CD4-positive, alpha-beta memory T cell (primary cell): ENCODE data around the gene POLR3GL. TPM values are rescaled to one million over a fixed set of nuclear protein-coding genes. Genes with fewer than 3 reads are reported as not detected.

Experiments
- CTCF ChIA-PET: fragments of 350-600 bp; sonication (Branson Sonifier 250); formaldehyde crosslinking; loops from one replicate; lab custom pipeline; 2021; ENCODE audit warnings: inconsistent platforms; ENCODE audit not compliant: partially characterized antibody; lab: Charles Lee
- POLR2A ChIA-PET: fragments of 350-600 bp; sonication (Branson Sonifier 250); formaldehyde crosslinking; loops from one replicate; lab custom pipeline; 2021; ENCODE audit not compliant: partially characterized antibody; lab: Charles Lee
- DNase-seq, 5 donors: peaks; one replicate each; pipeline versions ENCODE4 v3.0.0 to v3.0.0-alpha.2; 2020 to 2022; ENCODE audit warnings: mixed read lengths in 1 of 5
- H3K27ac ChIP-seq: one replicate; pipeline ENCODE4 v1.7.0; 2013; ENCODE audit warnings: low read depth, low read length
- H3K27me3 ChIP-seq: 2 replicates; pipeline ENCODE4 v1.7.0; 2013; ENCODE audit warnings: mild to moderate bottlenecking, low read length, moderate library complexity; ENCODE audit not compliant: insufficient read depth
- H3K36me3 ChIP-seq: 2 replicates; pipeline ENCODE4 v1.7.0; 2013; ENCODE audit warnings: mild to moderate bottlenecking, low read length, moderate library complexity; ENCODE audit not compliant: insufficient read depth
- H3K4me1 ChIP-seq: 2 replicates; pipeline ENCODE4 v1.7.0; 2013; ENCODE audit warnings: mild to moderate bottlenecking, low read length, moderate library complexity; ENCODE audit not compliant: insufficient read depth
- H3K4me3 ChIP-seq, 2 donors: one replicate each; pipeline ENCODE4 v1.7.0; 2013; ENCODE audit warnings: low read length in 2 of 2, mild to moderate bottlenecking in 1 of 2
- H3K9me3 ChIP-seq, 2 donors: one replicate each; pipeline ENCODE4 v1.7.0; 2013; ENCODE audit warnings: low read length in 2 of 2, control low read depth in 1 of 2; ENCODE audit not compliant: control insufficient read depth in 1 of 2
- H3K27ac Mint-ChIP-seq, 7 donors: one replicate each; pipeline ENCODE4 v1.8.0; 2020 to 2021; ENCODE audit warnings: mixed read lengths in 7 of 7, mild to moderate bottlenecking in 6 of 7, inconsistent platforms in 3 of 7, moderate library complexity in 3 of 7
- H3K27me3 Mint-ChIP-seq, 2 donors: one replicate each; pipeline ENCODE4 v1.8.0; 2020 to 2021; ENCODE audit warnings: mixed read lengths in 2 of 2
- H3K36me3 Mint-ChIP-seq, 2 donors: one replicate each; pipeline ENCODE4 v1.8.0; 2020 to 2021; ENCODE audit warnings: mixed read lengths in 2 of 2, inconsistent platforms in 1 of 2, mild to moderate bottlenecking in 1 of 2
- H3K4me1 Mint-ChIP-seq, 4 donors: one replicate each; pipeline ENCODE4 v1.8.0; 2020 to 2021; ENCODE audit warnings: mixed read lengths in 4 of 4, mild to moderate bottlenecking in 1 of 4
- H3K4me3 Mint-ChIP-seq, 8 donors: one replicate each; pipeline ENCODE4 v1.8.0; 2020 to 2021; ENCODE audit warnings: mixed read lengths in 8 of 8, mild to moderate bottlenecking in 7 of 8, moderate library complexity in 6 of 8, inconsistent platforms in 3 of 8
- H3K9me3 Mint-ChIP-seq, 8 donors: one replicate each; pipeline ENCODE4 v1.8.0; 2020 to 2021; ENCODE audit warnings: mixed read lengths in 8 of 8, mild to moderate bottlenecking in 5 of 8, inconsistent platforms in 3 of 8, moderate library complexity in 1 of 8
- intact Hi-C: fragments of 100-400 bp; cut with micrococcal nuclease; formaldehyde crosslinking; loops from one replicate; pipeline ENCODE4 v1.15.1; 2023
- polyA plus RNA-seq, 2 donors: library from polyadenylated mRNA; unstranded; fragments of 300-500 nt; fragmentation: Illumina TruSeq; gene quantifications; one replicate each; pipeline ENCODE4 v1.2.3, GENCODE V29; 2021
- total RNA-seq, 2 experiments: library from RNA; stranded (reverse); gene quantifications; one replicate each; pipeline ENCODE4 v1.2.3, GENCODE V29; 2021

The POLR3GL gene
- total and polyA plus RNA-seq, 4 experiments from 2014 or later: 36.6 to 164 (median 66.8) TPM

- H3K27me3 Mint-ChIP-seq: no peaks in the 10 kb centered on the region
- peak overlapping the region; percentile 89 to 95 (median 93) for H3K4me3 Mint-ChIP-seq
- no peaks in the 10 kb centered on the region for H3K36me3 ChIP-seq
- H3K4me3 ChIP-seq: peak overlapping the region; percentile 65 to 94
- no peak for DNase-seq
- intact Hi-C loops: loop anchor here (1.0 to 5.0 kb wide), 5 partner anchors 14 to 104 kb away; partner anchors contain the start of genes PIAS3, RBM8A and TXNIP
- peaks cover 70% of the 10 kb centered on the region for H3K4me1 ChIP-seq
- H3K27me3 ChIP-seq: no peaks in the 10 kb centered on the region
- CTCF ChIA-PET: interaction anchor here (0.6 to 9.4 kb wide), 19 partner anchors 8 to 117 kb away, joined by 3 to 98 read pairs (median 5); partner anchors contain the start of genes NUDT17, PIAS3 and RBM8A
- POLR2A ChIA-PET: interaction anchor here (0.9 to 17.4 kb wide), 22 partner anchors 9 to 139 kb away, joined by 3 to 444 read pairs (median 10); partner anchors contain the start of genes NUDT17, PEX11B, PIAS3 and POLR3C
- peaks cover 40 to 80% (median 53%) of the 10 kb centered on the region in 4 donors for H3K4me1 Mint-ChIP-seq
- no peaks in the 10 kb centered on the region for H3K9me3 ChIP-seq
- peaks cover 0 to 5% (median 0%) of the 10 kb centered on the region in 8 donors for H3K9me3 Mint-ChIP-seq
- H3K27ac Mint-ChIP-seq: peak overlapping the region; percentile 89 to 99 (median 98)
- H3K27ac ChIP-seq: peak overlapping the region; percentile 71
- peaks cover 10 to 25% of the 10 kb centered on the region in 2 donors for H3K36me3 Mint-ChIP-seq
Observed at GRCh38 chr1:145963265-145964019, 1.0 kb upstream of the POLR3GL start.

DNA sequence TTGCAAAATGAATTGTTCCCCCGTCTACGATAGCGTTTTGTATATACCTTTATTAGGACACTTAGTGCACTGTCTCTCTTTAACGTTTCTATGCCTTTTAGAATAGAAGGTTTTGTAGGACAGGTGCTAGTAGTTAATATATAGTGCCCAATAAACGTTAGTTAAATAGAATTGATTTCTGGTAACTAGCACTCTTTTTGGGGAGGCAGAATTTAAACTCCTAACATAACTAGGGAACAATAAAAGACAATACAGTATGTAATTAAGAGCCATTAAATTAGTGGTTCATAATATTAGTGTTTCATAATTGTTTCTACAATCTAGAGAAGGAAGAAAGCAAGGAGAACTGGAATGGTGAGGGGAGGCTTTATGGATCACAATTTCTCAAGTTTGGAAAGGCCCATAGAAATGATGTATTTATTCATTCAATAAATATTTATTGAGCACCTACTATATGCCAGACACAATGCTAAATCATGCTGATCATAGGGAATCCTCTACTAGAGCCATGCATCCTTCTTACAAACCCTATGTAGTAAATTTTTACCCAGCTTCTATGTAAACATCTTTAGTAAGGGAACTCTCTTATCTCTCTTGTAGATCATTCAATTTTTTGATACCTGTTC, 742 bp downstream of the POLR3GL start:
- H3K4me3 ChIP-seq: peak overlapping the region; percentile 65 to 94
- no peaks in the 10 kb centered on the region for H3K36me3 ChIP-seq
- peaks cover 14 to 25% of the 10 kb centered on the region in 2 donors for H3K36me3 Mint-ChIP-seq
- peak overlapping the region; percentile 89 to 95 (median 93) for H3K4me3 Mint-ChIP-seq
- peaks cover 0 to 5% (median 0%) of the 10 kb centered on the region in 8 donors for H3K9me3 Mint-ChIP-seq
- peak overlapping the region; percentile 71 for H3K27ac ChIP-seq
- ChIA-PET CTCF (interaction anchor here (0.6 to 9.4 kb wide), 15 partner anchors 10 to 119 kb away, joined by 3 to 98 read pairs (median 5); partner anchors contain the start of genes NUDT17, PIAS3 and RBM8A), POLR2A (interaction anchor here (0.8 to 17.4 kb wide), 26 partner anchors 8 to 141 kb away, joined by 3 to 444 read pairs (median 8); partner anchors contain the start of genes NUDT17, PEX11B, PIAS3 and POLR3C)
- H3K4me1 Mint-ChIP-seq: peaks cover 23 to 62% (median 37%) of the 10 kb centered on the region in 4 donors
- intact Hi-C loops: no loop called here
- no peaks in the 10 kb centered on the region for H3K27me3 Mint-ChIP-seq
- no peaks in the 10 kb centered on the region for H3K9me3 ChIP-seq
- H3K27me3 ChIP-seq: no peaks in the 10 kb centered on the region
- no peak for DNase-seq
- peak overlapping the region; percentile 89 to 99 (median 98) for H3K27ac Mint-ChIP-seq
- peaks cover 53% of the 10 kb centered on the region for H3K4me1 ChIP-seq

GRCh38 chr1:145967288-145967687, 2.8 kb downstream of the POLR3GL start:
- Histone ChIP-seq H3K36me3 (no peaks in the 10 kb centered on the region), H3K9me3 (no peaks in the 10 kb centered on the region), H3K27ac (no peak overlapping the region), H3K4me3 (no peak overlapping the region), H3K27me3 (no peaks in the 10 kb centered on the region), H3K4me1 (peaks cover 48% of the 10 kb centered on the region)
- no peak for DNase-seq
- peaks cover 0 to 5% (median 0%) of the 10 kb centered on the region in 8 donors for H3K9me3 Mint-ChIP-seq
- intact Hi-C loops: no loop called here
- POLR2A ChIA-PET: interaction anchor here (1.2 to 17.4 kb wide), 5 partner anchors 9 to 40 kb away, joined by 3 to 444 read pairs (median 203); partner anchors contain the start of genes LIX1L, RBM8A and TXNIP
- no peaks in the 10 kb centered on the region for H3K27me3 Mint-ChIP-seq
- peak overlapping the region in 3 of 8 donors; percentile 35 to 53 (median 51) for H3K4me3 Mint-ChIP-seq
- CTCF ChIA-PET: interaction anchor here (1.6 to 9.4 kb wide), 4 partner anchors 11 to 121 kb away, joined by 5 to 98 read pairs (median 36); partner anchors contain the start of gene NUDT17
- peaks cover 14 to 20% of the 10 kb centered on the region in 2 donors for H3K36me3 Mint-ChIP-seq
- peaks cover 23 to 46% (median 37%) of the 10 kb centered on the region in 4 donors for H3K4me1 Mint-ChIP-seq
- H3K27ac Mint-ChIP-seq: no peak overlapping the region

- H3K27ac Mint-ChIP-seq: peak overlapping the region in 2 of 7 donors; percentile 38 to 66
- no peaks in the 10 kb centered on the region for H3K27me3 Mint-ChIP-seq
- H3K9me3 Mint-ChIP-seq: peaks cover 0 to 1% (median 0%) of the 10 kb centered on the region in 8 donors
- Histone ChIP-seq H3K36me3 (peaks cover 5% of the 10 kb centered on the region), H3K9me3 (no peaks in the 10 kb centered on the region), H3K27ac (no peak overlapping the region), H3K4me1 (peaks cover 21% of the 10 kb centered on the region), H3K4me3 (no peak overlapping the region), H3K27me3 (no peaks in the 10 kb centered on the region)
- no peak overlapping the region for H3K4me3 Mint-ChIP-seq
- H3K4me1 Mint-ChIP-seq: peaks cover 15 to 33% (median 22%) of the 10 kb centered on the region in 4 donors
- DNase-seq: no peak
- POLR2A ChIA-PET: interaction anchor here (0.6 to 1.5 kb wide), 7 partner anchors 8 to 60 kb away, joined by 3 to 5 read pairs (median 3); partner anchors contain the start of genes ANKRD34A, POLR3GL, RBM8A and TXNIP
- intact Hi-C loops: no loop called here
- CTCF ChIA-PET: interaction anchor here (0.7 to 1.7 kb wide), 7 partner anchors 9 to 127 kb away, joined by 3 to 8 read pairs (median 4); partner anchors contain the start of genes LIX1L and NUDT17
- H3K36me3 Mint-ChIP-seq: peaks cover 14 to 16% of the 10 kb centered on the region in 2 donors
Observed at GRCh38 chr1:145972580-145972979, 8.1 kb downstream of the POLR3GL start.

- no peaks in the 10 kb centered on the region for H3K9me3 Mint-ChIP-seq
- Histone ChIP-seq H3K27ac (no peak overlapping the region), H3K27me3 (no peaks in the 10 kb centered on the region), H3K9me3 (no peaks in the 10 kb centered on the region), H3K4me1 (peaks cover 34% of the 10 kb centered on the region), H3K36me3 (peaks cover 5% of the 10 kb centered on the region), H3K4me3 (no peak overlapping the region)
- H3K4me3 Mint-ChIP-seq: no peak overlapping the region
- intact Hi-C loops: no loop called here
- peaks cover 14 to 28% (median 17%) of the 10 kb centered on the region in 4 donors for H3K4me1 Mint-ChIP-seq
- H3K27me3 Mint-ChIP-seq: no peaks in the 10 kb centered on the region
- H3K36me3 Mint-ChIP-seq: peaks cover 9 to 11% of the 10 kb centered on the region in 2 donors
- ChIA-PET CTCF (interaction anchor here (8.4 kb wide), 2 partner anchors 18 to 33 kb away, joined by 224 to 447 read pairs; partner anchors contain the start of gene TXNIP), POLR2A (interaction anchor here (8.7 to 25.2 kb wide), 2 partner anchors 14 to 25 kb away, joined by 203 to 1967 read pairs; partner anchors contain the start of genes ANKRD34A, LIX1L, POLR3GL and TXNIP)
- H3K27ac Mint-ChIP-seq: peak overlapping the region in 3 of 7 donors; percentile 70 to 90 (median 81)
- no peak for DNase-seq
Observed at GRCh38 chr1:145974721-145975120, 10.2 kb downstream of the POLR3GL start.

GRCh38 chr1:145975216-145975615, 10.7 kb downstream of the POLR3GL start:
- Mint-ChIP-seq H3K9me3 (no peaks in the 10 kb centered on the region), H3K27me3 (no peaks in the 10 kb centered on the region), H3K27ac (peak overlapping the region in 2 of 7 donors; percentile 15 to 81), H3K36me3 (peaks cover 6 to 11% of the 10 kb centered on the region in 2 donors), H3K4me3 (no peak overlapping the region), H3K4me1 (peaks cover 14 to 28% (median 16%) of the 10 kb centered on the region in 4 donors)
- no peak for DNase-seq
- H3K36me3 ChIP-seq: peaks cover 5% of the 10 kb centered on the region
- H3K9me3 ChIP-seq: no peaks in the 10 kb centered on the region
- no peaks in the 10 kb centered on the region for H3K27me3 ChIP-seq
- CTCF ChIA-PET: interaction anchor here (7.3 to 8.4 kb wide), 3 partner anchors 9 to 32 kb away, joined by 98 to 447 read pairs (median 224); partner anchors contain the start of genes ANKRD34A, POLR3GL and TXNIP
- peaks cover 39% of the 10 kb centered on the region for H3K4me1 ChIP-seq
- H3K4me3 ChIP-seq: no peak overlapping the region
- intact Hi-C loops: no loop called here
- H3K27ac ChIP-seq: no peak overlapping the region
- POLR2A ChIA-PET: interaction anchor here (8.7 to 25.2 kb wide), 2 partner anchors 14 to 25 kb away, joined by 203 to 1967 read pairs; partner anchors contain the start of genes ANKRD34A, LIX1L, POLR3GL and TXNIP
